HCT116 (cell line): ENCODE measurements around the gene HOMER3. TPM values are rescaled to one million over a fixed set of nuclear protein-coding genes. Genes with fewer than 3 reads are reported as not detected.

Experiments
- ATAC-seq: fragments of 200-7000 bp; cut with Tn5 transposase; 2 replicates; pipeline ENCODE4 v1.9.1; 2020; ENCODE audit warnings: mild to moderate bottlenecking, moderate library complexity
- BruUV-seq: library from RNA; stranded (reverse); fragments of 400-500 nt; replicated peaks from 2 replicates; lab custom pipeline; 2021; lab: Mats Ljungman, UMichigan
- CTCF ChIA-PET: fragments of 300-600 bp; sonication (Branson Sonifier 250); formaldehyde crosslinking; loops from one replicate; lab custom pipeline; 2021; ENCODE audit warnings: antibody characterized with exemption; lab: Charles Lee
- POLR2A ChIA-PET: fragments of 300-600, 350-600 bp; sonication (Branson Sonifier 250); formaldehyde crosslinking; loops from one replicate; lab custom pipeline; 2021; ENCODE audit warnings: antibody characterized with exemption; lab: Charles Lee
- RAD21 ChIA-PET, 2 experiments: fragments of 300-600 bp; sonication (Branson Sonifier 250); formaldehyde crosslinking; loops; one replicate each; lab custom pipeline; 2023; ENCODE audit warnings: low total read pairs in 2 of 2; ENCODE audit not compliant: uncharacterized antibody in 2 of 2, unreplicated experiment in 2 of 2, low non-redundant PET in 1 of 2; lab: Charles Lee
- DNase-seq: peaks from one replicate; pipeline ENCODE4 v3.0.0-alpha.2; 2010; ENCODE audit warnings: low read depth, low spot score
- H2AFZ ChIP-seq: fragments of 200-600 bp; shearing (Covaris generic), sonication (generic); 2 replicates; pipeline ENCODE4 v1.6.1; 2017; ENCODE audit warnings: low read depth, mixed run types, mixed read lengths, antibody characterized with exemption, low read length; ENCODE audit not compliant: poor library complexity, severe bottlenecking
- H3K27ac ChIP-seq: 2 replicates; pipeline ENCODE4 v1.5.1; 2012; ENCODE audit warnings: low read depth, low read length
- H3K27me3 ChIP-seq: fragments of 200-600 bp; sonication (generic); 2 replicates; pipeline ENCODE4 v1.6.1; 2016; ENCODE audit warnings: mixed run types, low read length, mixed read lengths; ENCODE audit not compliant: insufficient read depth
- H3K36me3 ChIP-seq, 2 experiments: fragments of 200-500 bp in 1 of 2; fragments of 200-600 bp in 1 of 2; sonication (Bioruptor generic) in 1 of 2; sonication (generic) in 1 of 2; 2 replicates each; pipeline versions ENCODE4 v1.5.1 to v1.6.1; 2014 to 2016; ENCODE audit warnings: low read length in 2 of 2, inconsistent platforms in 1 of 2, mixed read lengths in 1 of 2, mixed run types in 1 of 2; ENCODE audit not compliant: insufficient read depth in 2 of 2, control insufficient read depth in 1 of 2
- H3K4me1 ChIP-seq, 2 experiments: fragments of 200-600 bp in 1 of 2; sonication (generic) in 1 of 2; 2 replicates each; pipeline versions ENCODE4 v1.5.1 to v1.6.1; 2012 to 2017; ENCODE audit warnings: low read length in 2 of 2, inconsistent platforms in 1 of 2, mild to moderate bottlenecking in 1 of 2, mixed read lengths in 1 of 2, mixed run types in 1 of 2, moderate library complexity in 1 of 2; ENCODE audit not compliant: insufficient read depth in 2 of 2, control insufficient read depth in 1 of 2
- H3K4me2 ChIP-seq: fragments of 200-600 bp; sonication (generic); 2 replicates; pipeline ENCODE4 v1.6.1; 2017; ENCODE audit warnings: mixed run types, low read length, mixed read lengths
- H3K4me3 ChIP-seq, 2 experiments: fragments of 200-600 bp in 1 of 2; sonication (generic) in 1 of 2; replicated peaks in 1 of 2; 2 replicates each; pipeline ENCODE4 v1.5.1; 2011 to 2016; ENCODE audit warnings: low read length in 2 of 2, control low read depth in 1 of 2, low read depth in 1 of 2, mild to moderate bottlenecking in 1 of 2, mixed read lengths in 1 of 2, mixed run types in 1 of 2
- H3K79me2 ChIP-seq: fragments of 200-600 bp; sonication (generic); 2 replicates; pipeline ENCODE4 v1.6.1; 2017; ENCODE audit warnings: mild to moderate bottlenecking, mixed run types, low read length, moderate library complexity, mixed read lengths; ENCODE audit not compliant: insufficient read depth
- H3K9ac ChIP-seq: fragments of 200-600 bp; sonication (generic); 2 replicates; pipeline ENCODE4 v1.6.1; 2016; ENCODE audit warnings: low read length, mixed read lengths
- H3K9me2 ChIP-seq: fragments of 200-600 bp; sonication (generic), shearing (Covaris generic); 2 replicates; pipeline ENCODE4 v1.6.1; 2017; ENCODE audit warnings: mixed run types, mild to moderate bottlenecking, moderate library complexity; ENCODE audit not compliant: insufficient read depth
- H3K9me3 ChIP-seq, 2 experiments: fragments of 200-500 bp in 1 of 2; fragments of 200-600 bp in 1 of 2; sonication (Bioruptor generic) in 1 of 2; sonication (generic) in 1 of 2; 2 replicates each; pipeline ENCODE4 v1.6.1; 2014 to 2017; ENCODE audit warnings: low read length in 2 of 2, mixed read lengths in 2 of 2, inconsistent platforms in 1 of 2, low read depth in 1 of 2, mild to moderate bottlenecking in 1 of 2, mixed run types in 1 of 2, moderate library complexity in 1 of 2; ENCODE audit not compliant: control insufficient read depth in 1 of 2, insufficient read depth in 1 of 2
- H4K20me1 ChIP-seq: fragments of 200-600 bp; sonication (generic), shearing (Covaris generic); 2 replicates; pipeline ENCODE4 v1.6.1; 2017; ENCODE audit warnings: mixed run types, mild to moderate bottlenecking, moderate library complexity; ENCODE audit not compliant: insufficient read depth
- EGR1 ChIP-seq: IDR thresholded peaks from 2 replicates; pipeline ENCODE4 v1.6.1; 2012; ENCODE audit warnings: low read depth
- ELF1 ChIP-seq: IDR thresholded peaks from 2 replicates; pipeline ENCODE4 v1.6.1; 2012; ENCODE audit warnings: low read depth, borderline replicate concordance
- FOSL1 ChIP-seq: IDR thresholded peaks from 2 replicates; pipeline ENCODE4 v1.6.1; 2012; ENCODE audit warnings: low read depth
- JUND ChIP-seq: IDR thresholded peaks from 2 replicates; pipeline ENCODE4 v1.6.1; 2012
- POLR2A ChIP-seq: IDR thresholded peaks from 2 replicates; pipeline ENCODE4 v1.7.0; 2011; ENCODE audit warnings: borderline replicate concordance; ENCODE audit not compliant: insufficient read depth, insufficient read length; ENCODE audit errors: extremely low read depth
- RAD21 ChIP-seq: IDR thresholded peaks from 2 replicates; pipeline ENCODE4 v1.6.1; 2012; ENCODE audit warnings: low read depth, mild to moderate bottlenecking
- SIN3A ChIP-seq: IDR thresholded peaks from 2 replicates; pipeline ENCODE4 v1.6.1; 2012; ENCODE audit warnings: low read depth
- SP1 ChIP-seq: IDR thresholded peaks from 2 replicates; pipeline ENCODE4 v1.6.1; 2012; ENCODE audit warnings: low read depth
- TCF7L2 ChIP-seq: IDR thresholded peaks from 2 replicates; pipeline ENCODE4 v1.7.0; 2011; ENCODE audit warnings: borderline replicate concordance, inconsistent platforms; ENCODE audit not compliant: insufficient read depth, insufficient read length; ENCODE audit errors: extremely low read depth
- ZFX ChIP-seq: fragments of 450-650 bp; IDR thresholded peaks from 2 replicates; pipeline ENCODE4 v1.6.1; 2017
- ZNF274 ChIP-seq: fragments of 200-500 bp; sonication (Bioruptor generic); IDR thresholded peaks from 2 replicates; pipeline ENCODE4 v1.6.1; 2014; ENCODE audit warnings: mild to moderate bottlenecking, low read depth, low read length, inconsistent platforms
- intact Hi-C: fragments of 100-400 bp; cut with micrococcal nuclease; formaldehyde crosslinking; loops from 2 replicates; pipeline ENCODE4 v1.10.0; 2022
- total RNA-seq: library from RNA; stranded (reverse); gene quantifications from one replicate; pipeline ENCODE4 v1.2.1, GENCODE V29; 2021; ENCODE audit not compliant: unreplicated experiment
- TF ChIP-seq, protein P1 (sequence below): IDR thresholded peaks from 2 replicates; pipeline ENCODE4 v1.6.1; 2012; ENCODE audit warnings: low read depth
- TF ChIP-seq, protein P2 (sequence below), 3 experiments: fragments of 200-600 bp in 1 of 3; sonication (generic) in 1 of 3; IDR thresholded peaks in 2 of 3; conservative IDR thresholded peaks in 1 of 3; 2 replicates each; pipeline ENCODE4 v1.5.1; 2012 to 2017; ENCODE audit warnings: low read depth in 2 of 3, low read length in 2 of 3, antibody characterized with exemption in 1 of 3, borderline replicate concordance in 1 of 3, control low read depth in 1 of 3, mild to moderate bottlenecking in 1 of 3, mixed read lengths in 1 of 3, mixed run types in 1 of 3, moderate library complexity in 1 of 3; ENCODE audit not compliant: insufficient read depth in 1 of 3

The HOMER3 gene
- total RNA-seq, 1 experiment from 2014 or later = 45.2 TPM

DNA sequence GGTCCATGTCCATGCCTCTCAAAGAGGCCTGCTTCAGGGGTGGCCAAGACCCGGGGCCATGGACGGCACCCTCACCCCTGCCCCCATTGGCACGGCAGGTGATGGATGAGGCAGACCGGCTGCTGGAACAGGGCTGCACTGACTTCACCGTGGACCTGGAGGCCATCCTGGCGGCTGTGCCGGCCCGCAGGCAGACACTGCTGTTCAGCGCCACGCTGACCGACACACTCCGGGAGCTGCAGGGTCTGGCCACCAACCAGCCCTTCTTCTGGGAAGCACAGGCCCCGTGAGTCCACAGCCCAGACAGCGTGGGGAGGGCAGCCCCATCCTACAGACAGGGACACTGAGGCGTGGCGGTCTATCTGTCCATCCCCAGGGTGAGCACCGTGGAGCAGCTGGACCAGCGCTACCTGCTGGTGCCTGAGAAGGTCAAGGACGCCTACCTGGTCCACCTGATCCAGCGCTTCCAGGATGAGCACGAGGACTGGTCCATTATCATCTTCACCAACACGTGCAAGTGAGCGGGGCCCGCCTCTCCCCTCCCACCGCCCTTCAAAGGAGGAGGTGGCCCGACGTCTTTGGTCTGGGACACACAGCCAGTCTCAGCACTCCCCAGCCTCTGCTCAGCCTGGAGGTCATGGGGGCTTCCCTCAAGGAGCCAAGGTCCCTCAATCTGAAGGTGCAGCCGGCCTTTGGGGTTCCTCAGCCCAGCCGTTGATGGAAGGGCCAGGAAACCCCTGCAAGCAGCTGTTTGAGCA lies 18.6 kb downstream of the HOMER3 start:
- Histone ChIP-seq H3K79me2 (peaks cover 35% of the 10 kb centered on the region), H3K27me3 (no peaks in the 10 kb centered on the region), H3K4me2 (no peak overlapping the region), H3K36me3 (peaks cover 4 to 31% of the 10 kb centered on the region in 2 experiments; a peak in 3 of 4 replicates), H3K4me3 (no peak overlapping the region), H3K9me3 (no peaks in the 10 kb centered on the region), H3K4me1 (peaks cover 11 to 17% of the 10 kb centered on the region in 2 experiments), H3K9ac (no peak overlapping the region), H3K9me2 (no peaks in the 10 kb centered on the region), H4K20me1 (no peaks in the 10 kb centered on the region), H2AFZ (no peak overlapping the region), H3K27ac (no peak overlapping the region; the same call in 1 of the 2 replicates)
- no peak for ATAC-seq
- CTCF ChIA-PET = no interaction called here
- RAD21 ChIA-PET = no interaction called here
- TF ChIP-seq SIN3A (no peak), EGR1 (no peak), FOSL1 (no peak), JUND (no peak), POLR2A (no peak), RAD21 (no peak), ZNF274 (no peak), SP1 (no peak), TCF7L2 (no peak), ZFX (no peak), ELF1 (no peak)
- TF ChIP-seq, protein P1, sequence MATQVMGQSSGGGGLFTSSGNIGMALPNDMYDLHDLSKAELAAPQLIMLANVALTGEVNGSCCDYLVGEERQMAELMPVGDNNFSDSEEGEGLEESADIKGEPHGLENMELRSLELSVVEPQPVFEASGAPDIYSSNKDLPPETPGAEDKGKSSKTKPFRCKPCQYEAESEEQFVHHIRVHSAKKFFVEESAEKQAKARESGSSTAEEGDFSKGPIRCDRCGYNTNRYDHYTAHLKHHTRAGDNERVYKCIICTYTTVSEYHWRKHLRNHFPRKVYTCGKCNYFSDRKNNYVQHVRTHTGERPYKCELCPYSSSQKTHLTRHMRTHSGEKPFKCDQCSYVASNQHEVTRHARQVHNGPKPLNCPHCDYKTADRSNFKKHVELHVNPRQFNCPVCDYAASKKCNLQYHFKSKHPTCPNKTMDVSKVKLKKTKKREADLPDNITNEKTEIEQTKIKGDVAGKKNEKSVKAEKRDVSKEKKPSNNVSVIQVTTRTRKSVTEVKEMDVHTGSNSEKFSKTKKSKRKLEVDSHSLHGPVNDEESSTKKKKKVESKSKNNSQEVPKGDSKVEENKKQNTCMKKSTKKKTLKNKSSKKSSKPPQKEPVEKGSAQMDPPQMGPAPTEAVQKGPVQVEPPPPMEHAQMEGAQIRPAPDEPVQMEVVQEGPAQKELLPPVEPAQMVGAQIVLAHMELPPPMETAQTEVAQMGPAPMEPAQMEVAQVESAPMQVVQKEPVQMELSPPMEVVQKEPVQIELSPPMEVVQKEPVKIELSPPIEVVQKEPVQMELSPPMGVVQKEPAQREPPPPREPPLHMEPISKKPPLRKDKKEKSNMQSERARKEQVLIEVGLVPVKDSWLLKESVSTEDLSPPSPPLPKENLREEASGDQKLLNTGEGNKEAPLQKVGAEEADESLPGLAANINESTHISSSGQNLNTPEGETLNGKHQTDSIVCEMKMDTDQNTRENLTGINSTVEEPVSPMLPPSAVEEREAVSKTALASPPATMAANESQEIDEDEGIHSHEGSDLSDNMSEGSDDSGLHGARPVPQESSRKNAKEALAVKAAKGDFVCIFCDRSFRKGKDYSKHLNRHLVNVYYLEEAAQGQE = no peak
- TF ChIP-seq, protein P2, sequence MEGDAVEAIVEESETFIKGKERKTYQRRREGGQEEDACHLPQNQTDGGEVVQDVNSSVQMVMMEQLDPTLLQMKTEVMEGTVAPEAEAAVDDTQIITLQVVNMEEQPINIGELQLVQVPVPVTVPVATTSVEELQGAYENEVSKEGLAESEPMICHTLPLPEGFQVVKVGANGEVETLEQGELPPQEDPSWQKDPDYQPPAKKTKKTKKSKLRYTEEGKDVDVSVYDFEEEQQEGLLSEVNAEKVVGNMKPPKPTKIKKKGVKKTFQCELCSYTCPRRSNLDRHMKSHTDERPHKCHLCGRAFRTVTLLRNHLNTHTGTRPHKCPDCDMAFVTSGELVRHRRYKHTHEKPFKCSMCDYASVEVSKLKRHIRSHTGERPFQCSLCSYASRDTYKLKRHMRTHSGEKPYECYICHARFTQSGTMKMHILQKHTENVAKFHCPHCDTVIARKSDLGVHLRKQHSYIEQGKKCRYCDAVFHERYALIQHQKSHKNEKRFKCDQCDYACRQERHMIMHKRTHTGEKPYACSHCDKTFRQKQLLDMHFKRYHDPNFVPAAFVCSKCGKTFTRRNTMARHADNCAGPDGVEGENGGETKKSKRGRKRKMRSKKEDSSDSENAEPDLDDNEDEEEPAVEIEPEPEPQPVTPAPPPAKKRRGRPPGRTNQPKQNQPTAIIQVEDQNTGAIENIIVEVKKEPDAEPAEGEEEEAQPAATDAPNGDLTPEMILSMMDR (IDR thresholded peaks at IDR 0.05 in 2 of 3, conservative IDR thresholded peaks at IDR 0.05 in 1 of 3; ENCODE audit: borderline replicate concordance in 1 of 3, insufficient read depth in 1 of 3, low read depth in 2 of 3, low read length in 2 of 3) = no peak
- intact Hi-C loops = no loop called here
- DNase-seq = no peak
- POLR2A ChIA-PET = no interaction called here
- no TSS peak for BruUV-seq
